Stimulated activated CD4-positive, alpha-beta T cell treated with anti-CD3 and anti-CD28 coated beads, Interleukin-1b, Interleukin-23, amount 100 ng/mL, for 1 hour (primary cell): ENCODE measurements around the gene FHOD1.

Experiments
- DNase-seq, 2 donors: peaks; one replicate each; pipeline ENCODE4 v3.0.0-alpha.2; 2020; ENCODE audit warnings: low read depth in 2 of 2

FHOD1 gene

GRCh38 chr16:67191411-67191994, 55.8 kb downstream of the FHOD1 start:
- DNase-seq: no peak

GRCh38 chr16:67190448-67191399, 56.6 kb downstream of the FHOD1 start:
- no peak for DNase-seq

DNA sequence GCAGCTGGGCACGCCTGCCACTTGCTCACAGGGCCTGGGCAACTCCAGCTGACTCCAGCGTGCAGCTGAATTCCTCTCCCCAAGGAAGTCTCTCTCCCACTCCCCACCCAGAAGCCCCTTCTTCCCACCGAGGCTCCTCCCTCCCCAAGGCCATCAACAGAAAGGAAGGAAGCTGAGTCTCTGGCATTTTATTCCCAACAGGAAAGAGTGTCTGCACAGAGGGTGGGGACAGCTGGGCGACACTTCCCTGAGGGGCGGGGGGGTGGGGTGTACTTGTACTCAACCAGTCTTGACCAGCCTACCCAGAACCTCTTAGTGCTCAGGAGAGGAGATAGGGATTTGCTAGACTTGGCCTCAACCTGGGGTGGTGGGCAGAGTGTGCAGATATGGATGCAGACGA, 57.2 kb downstream of the FHOD1 start, which contains the start of gene EXOC3L1:
TSS of gene EXOC3L1 (minus strand) at position 96 of the 400 bp plus-strand sequence. CDS start 460 bp downstream, outside the sequence.
- DNase-seq: no peak

DNA sequence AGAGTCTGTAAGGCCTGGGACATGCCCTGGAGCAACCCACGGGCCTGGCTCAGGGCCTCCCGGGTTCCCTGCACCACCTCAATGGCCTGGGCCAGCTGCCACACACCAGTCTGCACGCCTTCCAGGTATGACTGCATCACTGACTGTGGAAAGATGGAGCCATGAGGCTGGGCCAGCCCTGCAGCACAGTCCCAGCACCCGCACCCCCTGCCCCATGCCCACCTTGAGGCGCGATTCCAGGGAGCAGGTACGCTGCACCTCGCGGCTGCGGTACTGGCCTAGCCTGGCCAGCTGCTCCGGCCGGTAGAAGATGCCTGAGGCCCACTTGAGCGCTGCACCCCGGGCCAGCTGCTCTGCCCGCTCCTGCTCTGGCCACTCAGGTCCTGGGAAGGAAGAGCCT, 58.5 kb downstream of the FHOD1 start:
- DNase-seq: no peak

DNA sequence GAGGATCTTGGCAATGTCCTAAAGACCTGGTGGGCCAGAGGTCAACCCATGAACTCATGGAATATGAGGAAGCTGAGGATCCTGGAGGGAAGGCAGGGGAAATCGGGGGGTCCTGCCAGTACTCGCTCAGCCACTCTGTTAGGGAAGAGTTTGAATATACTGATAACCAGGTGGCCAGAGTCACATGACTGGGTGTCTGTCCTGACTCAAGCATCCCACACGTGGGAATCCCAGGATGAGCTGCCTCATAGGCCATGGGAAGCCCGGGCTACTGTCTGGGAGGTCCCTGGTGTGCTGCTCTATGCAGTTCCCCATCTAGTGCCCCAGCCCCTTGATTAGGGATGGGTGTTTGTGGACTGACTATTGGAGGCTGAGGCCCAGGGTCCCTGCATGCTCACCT, 59.0 kb downstream of the FHOD1 start:
- DNase-seq: no peak

DNA sequence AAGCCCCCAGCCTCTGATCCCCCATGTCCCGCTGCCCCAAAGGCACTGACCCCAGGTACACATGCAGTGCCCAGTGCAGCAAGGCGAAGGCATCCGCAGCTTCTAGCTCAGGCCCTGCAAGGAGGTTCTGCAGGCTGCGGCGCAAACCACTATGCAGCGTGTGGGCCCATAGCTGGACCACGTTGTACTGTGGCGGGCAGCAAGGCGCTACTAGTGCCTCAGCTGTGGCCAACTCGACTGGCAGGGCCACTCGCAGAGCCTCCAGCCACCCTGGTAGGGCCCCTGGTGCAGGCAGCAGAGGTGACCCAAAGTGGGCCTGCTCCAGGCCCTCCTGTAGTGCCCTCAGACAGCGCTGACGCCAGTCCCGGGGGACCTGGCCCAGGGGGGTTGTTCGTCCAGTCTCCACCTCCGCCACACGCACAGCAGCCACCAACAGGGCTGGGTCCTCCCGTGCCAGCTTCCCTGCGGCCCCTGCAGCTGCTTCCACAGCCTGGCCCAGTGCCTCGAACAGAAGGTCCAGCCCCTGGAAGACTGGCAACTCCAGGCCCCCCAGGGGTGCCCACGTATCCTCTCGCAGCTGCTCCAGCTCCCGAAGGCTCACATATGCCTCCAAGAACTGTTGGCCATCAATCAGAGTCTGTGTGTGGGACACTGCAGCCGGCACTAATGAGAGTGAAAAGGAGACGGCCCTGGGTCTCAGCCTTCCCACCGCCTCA, 59.9 kb downstream of the FHOD1 start:
- no peak for DNase-seq

- DNase-seq: no peak
Observed at GRCh38 chr16:67186550-67186950, 60.7 kb downstream of the FHOD1 start.

DNA sequence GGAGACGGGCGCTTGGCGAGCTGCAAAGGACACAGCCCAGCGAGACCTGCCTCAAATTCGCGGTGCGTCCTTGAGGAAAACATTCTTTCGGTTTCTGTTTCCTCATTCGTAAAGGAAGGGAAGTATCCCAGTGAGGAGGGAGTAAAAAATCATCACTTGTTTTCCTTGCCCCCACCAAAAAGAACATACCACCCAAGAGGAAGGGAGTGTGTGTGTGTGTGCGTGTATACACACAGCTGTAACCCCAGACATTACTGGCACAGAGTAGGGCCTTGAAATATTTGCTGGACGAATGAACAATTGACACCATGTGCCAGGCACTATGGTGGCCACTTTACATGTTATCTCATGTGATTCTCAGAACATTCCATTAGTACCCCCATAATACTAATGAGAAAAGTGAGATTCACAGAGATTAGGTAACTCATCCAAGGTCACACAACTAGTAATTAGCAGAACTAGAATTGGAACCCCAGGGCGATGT, 61.6 kb downstream of the FHOD1 start:
- no peak for DNase-seq

GRCh38 chr16:67184995-67185650, 62.2 kb downstream of the FHOD1 start:
- peak; percentile 63 to 73 for DNase-seq

DNA sequence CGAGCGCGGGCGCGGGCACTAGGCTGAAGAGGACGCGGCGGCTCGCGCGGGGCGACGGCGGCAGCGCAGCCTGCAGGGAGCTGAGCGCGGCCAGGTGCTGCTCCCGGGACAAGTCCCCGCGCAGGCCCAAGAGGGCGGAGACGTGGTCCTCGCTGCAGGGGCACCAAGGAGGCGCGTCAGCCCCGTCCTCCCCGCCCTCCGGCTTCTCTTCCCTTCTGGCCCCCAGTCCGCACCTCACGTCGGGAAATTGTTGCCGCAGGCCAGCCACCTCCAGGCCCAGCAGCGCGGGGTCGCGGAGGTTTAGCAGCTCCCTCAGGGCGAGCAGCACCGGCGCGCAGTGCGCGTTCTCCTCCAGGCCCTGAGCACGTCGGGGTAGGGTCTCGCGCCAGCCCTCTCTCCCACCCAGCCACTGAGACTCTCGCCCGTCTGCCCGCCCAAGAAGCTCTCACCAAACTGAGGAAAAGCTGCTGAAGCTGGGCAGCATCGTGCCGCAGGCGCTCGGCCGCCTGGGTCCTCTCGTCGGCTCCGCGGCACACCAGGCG, 62.8 kb downstream of the FHOD1 start:
- DNase-seq: no peak

DNA sequence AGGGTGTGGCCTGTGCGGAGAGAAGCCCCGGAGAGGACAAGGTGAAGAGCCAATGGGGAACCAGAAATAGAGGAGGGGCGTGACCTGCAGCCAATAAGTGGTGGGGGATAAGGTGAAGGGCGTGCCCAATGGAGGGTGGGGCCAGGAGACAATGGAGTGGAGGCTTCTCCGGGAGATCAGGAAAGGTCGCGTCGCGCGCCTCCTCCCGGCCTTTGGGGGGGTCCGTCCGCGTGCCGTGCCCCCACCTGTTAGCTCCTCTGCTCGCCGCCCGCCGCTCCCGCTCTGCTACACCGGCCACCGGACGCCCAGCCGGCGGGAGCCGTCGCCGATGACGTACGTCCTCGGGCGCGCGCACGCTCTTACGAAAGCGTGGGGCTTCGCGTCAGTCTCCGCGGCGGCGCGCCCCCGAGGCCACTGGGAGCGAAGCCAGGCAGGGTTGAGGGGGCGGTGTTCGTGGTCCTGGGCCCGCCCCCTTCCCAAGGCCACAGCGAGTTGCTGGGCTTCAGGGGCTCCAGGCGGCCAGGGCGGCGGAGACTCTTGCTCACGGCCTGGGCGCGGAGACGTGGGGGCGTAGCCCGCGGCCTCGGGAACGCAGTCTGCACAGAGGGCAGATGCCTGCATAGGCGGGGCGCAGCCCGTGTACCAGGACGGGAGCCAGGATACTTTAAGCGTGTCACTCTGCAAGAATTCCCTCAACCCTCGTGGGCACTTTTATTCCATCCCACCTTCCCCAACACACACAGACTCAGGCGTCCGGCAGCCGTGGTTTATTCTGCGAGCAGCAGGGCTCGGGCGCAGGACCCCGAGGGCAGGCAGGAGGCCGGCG, 63.4 kb downstream of the FHOD1 start, which contains the start of gene MATCAP1:
TSS of gene MATCAP1 (minus strand) at position 337 of the 826 bp plus-strand sequence. CDS start 3,353 bp downstream, outside the sequence.
- DNase-seq: peak; percentile 78 to 81

- DNase-seq: no peak
Observed at GRCh38 chr16:67183284-67183626, 64.0 kb downstream of the FHOD1 start.

DNA sequence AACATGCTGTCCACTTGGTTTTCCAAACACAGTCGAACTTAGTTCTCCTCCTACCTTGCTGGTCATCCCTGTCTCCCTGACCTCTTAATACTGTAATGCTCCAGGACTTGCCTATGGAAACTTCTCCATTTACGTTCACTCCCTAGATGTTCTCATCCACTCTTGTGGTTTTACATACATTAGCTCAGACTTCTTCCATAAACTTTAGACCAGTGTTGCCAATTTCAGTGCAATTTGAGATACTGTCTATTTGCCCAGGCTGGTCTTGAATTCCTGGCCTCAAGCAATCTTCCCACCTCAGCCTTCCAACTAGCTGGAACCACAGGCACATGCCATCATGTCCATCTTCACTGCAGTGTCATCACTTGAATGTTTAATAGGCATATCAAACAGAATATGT, 65.0 kb downstream of the FHOD1 start:
- no peak for DNase-seq

DNA sequence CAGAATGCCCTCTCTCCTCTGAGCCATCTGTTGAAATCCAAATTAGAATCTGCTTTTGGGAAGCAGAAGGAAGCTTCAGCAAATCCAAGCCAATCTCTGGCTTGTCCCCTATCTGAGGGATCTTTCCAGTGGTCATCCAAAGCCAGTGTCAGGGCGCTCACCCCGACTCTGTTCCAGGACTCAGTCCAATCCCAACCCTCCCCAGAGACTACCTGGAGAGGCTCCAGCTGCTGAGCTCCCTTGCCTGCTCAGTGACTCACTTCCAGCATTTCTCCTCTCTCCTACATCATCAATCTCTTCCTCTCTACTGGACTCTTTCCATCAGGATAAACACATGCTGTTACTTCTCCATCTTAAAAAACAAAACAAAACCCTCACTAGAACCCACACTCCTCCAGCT, 65.9 kb downstream of the FHOD1 start:
- DNase-seq: no peak

- no peak for DNase-seq
Observed at GRCh38 chr16:67180166-67180565, 67.1 kb downstream of the FHOD1 start.

DNA sequence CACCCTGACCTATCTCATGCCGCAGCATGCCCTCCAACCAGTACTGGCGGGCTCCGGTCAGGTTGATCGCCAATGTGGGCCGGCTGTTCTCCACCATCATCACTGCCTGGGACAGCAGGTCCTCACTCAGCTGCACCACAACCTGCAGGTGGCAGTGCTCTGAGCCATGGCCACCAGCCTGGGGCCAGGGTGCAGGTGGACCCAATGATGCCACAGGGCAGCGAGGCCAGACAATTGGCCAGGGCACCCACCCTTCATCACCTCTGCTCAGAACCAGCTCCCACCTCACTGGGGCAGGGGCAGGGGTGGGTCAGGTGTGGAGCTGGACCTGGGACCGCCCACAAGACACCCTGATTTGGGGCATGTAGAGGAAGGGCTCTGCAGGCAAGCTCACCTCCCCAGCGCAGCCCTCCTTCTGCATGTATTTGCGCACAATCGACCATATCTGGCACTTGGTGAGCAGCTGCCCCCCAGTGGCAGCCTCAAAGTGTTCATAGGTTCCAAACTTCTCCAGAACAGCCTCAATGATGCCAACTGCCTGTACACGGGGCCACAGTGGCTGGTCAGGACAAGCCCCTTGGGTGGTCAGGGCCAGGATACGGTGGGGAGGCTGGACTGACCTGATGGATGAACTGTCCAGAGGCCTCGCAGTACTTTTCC, 67.7 kb downstream of the FHOD1 start:
- DNase-seq: no peak
